Ovary (tissue), 9 donors: ENCODE measurements around the gene LGR6. TPM values are rescaled to one million over a fixed set of nuclear protein-coding genes. Genes with fewer than 3 reads are reported as not detected.

ENCODE experiments used
- DNase-seq, 5 donors: peaks; one replicate each; pipeline ENCODE4 v3.0.0-alpha.2; 2019 to 2020
- H3K27ac ChIP-seq, 2 donors: fragments of 200-600 bp; one replicate each; pipeline versions ENCODE4 v1.5.1 to v1.8.0; 2019 to 2022
- H3K27me3 ChIP-seq: fragments of 200-600 bp; one replicate; pipeline ENCODE4 v1.8.0; 2022
- H3K36me3 ChIP-seq: fragments of 200-600 bp; sonication (generic); one replicate; pipeline ENCODE4 v1.5.1; 2019
- H3K4me1 ChIP-seq: one replicate; pipeline ENCODE4 v1.8.1; 2013; ENCODE audit warnings: mild to moderate bottlenecking, moderate library complexity; ENCODE audit not compliant: insufficient read depth
- H3K4me3 ChIP-seq: fragments of 200-600 bp; sonication (generic); one replicate; pipeline ENCODE4 v1.5.1; 2017
- H3K9me3 ChIP-seq, 2 donors: fragments of 200-600 bp in 1 of 2; sonication (generic) in 1 of 2; one replicate each; pipeline versions ENCODE4 v1.5.1 to v1.8.1; 2013 to 2019; ENCODE audit warnings: mild to moderate bottlenecking in 1 of 2, moderate library complexity in 1 of 2
- CTCF ChIP-seq, 3 donors: fragments of 450-650 bp in 2 of 3; fragments of 200-600 bp in 1 of 3; IDR thresholded peaks; one replicate each; pipeline versions ENCODE4 v1.5.1 to v1.8.0; 2016 to 2022; ENCODE audit warnings: antibody characterized with exemption in 3 of 3, mild to moderate bottlenecking in 1 of 3
- EP300 ChIP-seq: sonication (generic); formaldehyde crosslinking; IDR thresholded peaks from one replicate; pipeline ENCODE4 v1.6.1; 2017; ENCODE audit warnings: antibody characterized with exemption
- POLR2A ChIP-seq: fragments of 450-650 bp; IDR thresholded peaks from one replicate; pipeline ENCODE4 v1.6.1; 2017; ENCODE audit warnings: antibody characterized with exemption, mild to moderate bottlenecking, moderate library complexity
- WGBS, 3 donors: extraction: QIAGEN DNeasy Blood & Tissue Kit in 1 of 3; methylation state at CpG; one replicate each; pipeline versions ENCODE4 v1.1.5 to v1.1.7; 2013 to 2017; 5-methylcytosine and 5-hydroxymethylcytosine counted together
- intact Hi-C, 4 donors: fragments of 100-400 bp; cut with DNase I; formaldehyde crosslinking; loops; one replicate each; pipeline versions ENCODE4 v1.11.0 to v1.15.1; 2022 to 2023
- polyA plus RNA-seq, 2 donors: library from polyadenylated mRNA; stranded (reverse); fragments of 200-250 nt in 1 of 2; fragments of 350-450 nt in 1 of 2; fragmentation: Illumina TruSeq in 1 of 2; extraction: RNeasy Lipid Tissue Mini Kit (QIAGEN cat#74804) in 1 of 2; gene quantifications; one replicate each; pipeline ENCODE4 v1.2.3, GENCODE V29; 2013 to 2014
- total RNA-seq, 7 donors: library from RNA; depleted of rRNA in 2 of 7; stranded (reverse); fragments of >200 nt in 2 of 7; fragmentation: NEBNext Ultra II Directional in 3 of 7; extraction: Animal tissue kit (Norgen Biotek cat#: 25700) in 3 of 7; gene quantifications; one replicate each; pipeline versions ENCODE4 v1.1.0 to v1.2.4, GENCODE V29; 2016 to 2023
- donor health status: DM: no; HTN: no; CAD: no; lungs with moderate emphysema.
- donor health status: DM: no; HTN: no; CAD: no.
- donor health status: Bipolar disorder and iron deficiency.
- donor health status: DM: yes; HTN: yes; CAD: no.
- donor health status: DM: no; HTN: no; CAD: no.
- donor health status: DM: yes; HTN: yes; CAD: no.

Gene LGR6
- total and polyA plus RNA-seq, 9 donors = 0.24 to 12.4 (median 1.4) TPM

- Histone ChIP-seq H3K36me3 (no peaks in the 10 kb centered on the region), H3K27ac (no peak overlapping the region), H3K9me3 (no peaks in the 10 kb centered on the region), H3K4me3 (no peak overlapping the region), H3K27me3 (no peaks in the 10 kb centered on the region), H3K4me1 (no peaks in the 10 kb centered on the region)
- no peak for DNase-seq
- TF ChIP-seq EP300 (no peak), CTCF (IDR thresholded peaks at IDR 0.05) (no peak), POLR2A (no peak)
- intact Hi-C loops = no loop called here
- WGBS, 3 donors = 65 to 79% (median 75%) methylated on average over 5 of the region's 5 CpGs
Measured at GRCh38 chr1:202225131-202225530, 31.5 kb downstream of the LGR6 start.

- no peaks in the 10 kb centered on the region for H3K9me3 ChIP-seq
- H3K4me3 ChIP-seq = no peak overlapping the region
Measured at GRCh38 chr1:202227053-202227672, 33.6 kb downstream of the LGR6 start.

GRCh38 chr1:202227997-202228401 lies 34.4 kb downstream of the LGR6 start:
- WGBS, 3 donors = 79 to 81% (median 80%) methylated on average over 2 of the region's 2 CpGs
- no peaks in the 10 kb centered on the region for H3K9me3 ChIP-seq
- H3K27me3 ChIP-seq = no peaks in the 10 kb centered on the region
- no peaks in the 10 kb centered on the region for H3K4me1 ChIP-seq
- TF ChIP-seq EP300 (no peak), POLR2A (no peak), CTCF (IDR thresholded peaks at IDR 0.05) (no peak)
- no peak for DNase-seq
- H3K27ac ChIP-seq = no peak overlapping the region
- no peak overlapping the region for H3K4me3 ChIP-seq
- no peaks in the 10 kb centered on the region for H3K36me3 ChIP-seq
- intact Hi-C loops = no loop called here

More at GRCh38 chr1:202227053-202227672, 33.6 kb downstream of the LGR6 start:
- no peak overlapping the region for H3K27ac ChIP-seq
- no peaks in the 10 kb centered on the region for H3K36me3 ChIP-seq
- no peak for DNase-seq
- TF ChIP-seq CTCF (IDR thresholded peaks at IDR 0.05) = no peak
- TF ChIP-seq POLR2A = no peak
- TF ChIP-seq EP300 = no peak
- H3K4me1 ChIP-seq = no peaks in the 10 kb centered on the region
- WGBS, 3 donors = 87 to 94% (median 87%) methylated on average over 7 of the region's 7 CpGs
- H3K27me3 ChIP-seq = no peaks in the 10 kb centered on the region
- intact Hi-C loops = no loop called here

- H3K36me3 ChIP-seq = no peaks in the 10 kb centered on the region
- H3K9me3 ChIP-seq = no peaks in the 10 kb centered on the region
Measured at GRCh38 chr1:202228484-202229122, 35.0 kb downstream of the LGR6 start.

More at GRCh38 chr1:202228484-202229122, 35.0 kb downstream of the LGR6 start:
- no peak for TF ChIP-seq POLR2A
- TF ChIP-seq CTCF (IDR thresholded peaks at IDR 0.05) = no peak
- TF ChIP-seq EP300 = no peak
- 89 to 96% (median 95%) methylated on average over 7 of the region's 7 CpGs for WGBS, 3 donors
- Histone ChIP-seq H3K27me3 (no peaks in the 10 kb centered on the region), H3K4me1 (no peaks in the 10 kb centered on the region), H3K27ac (no peak overlapping the region), H3K4me3 (no peak overlapping the region)
- intact Hi-C loops = no loop called here
- no peak for DNase-seq
